NT2/D1 (cell line): ENCODE data around the gene GPR158.
A peak's percentile ranks its signal among the peaks of the same experiment; 100 is the strongest.

Experiments
- DNase-seq: peaks from one replicate; pipeline ENCODE4 v3.0.0-alpha.2; 2011; ENCODE audit warnings: low read depth, low spot score
- H3K27me3 ChIP-seq: 2 replicates; pipeline ENCODE4 v1.6.0; 2011; ENCODE audit warnings: mild to moderate bottlenecking; ENCODE audit not compliant: insufficient read length, insufficient read depth
- H3K36me3 ChIP-seq: 2 replicates; pipeline ENCODE4 v1.6.1; 2011; ENCODE audit warnings: mild to moderate bottlenecking, low read length, mixed read lengths; ENCODE audit not compliant: insufficient read depth, insufficient read length
- H3K4me1 ChIP-seq: 2 replicates; pipeline ENCODE4 v1.5.1; 2011; ENCODE audit not compliant: insufficient read depth, insufficient read length
- H3K4me3 ChIP-seq: 2 replicates; pipeline ENCODE4 v1.5.1; 2011; ENCODE audit warnings: low read depth; ENCODE audit not compliant: insufficient read length
- H3K9ac ChIP-seq: 2 replicates; pipeline ENCODE4 v1.6.0; 2011; ENCODE audit warnings: low read depth; ENCODE audit not compliant: insufficient read length
- H3K9me3 ChIP-seq: 2 replicates; pipeline ENCODE4 v1.5.1; 2011; ENCODE audit warnings: mild to moderate bottlenecking, low read length; ENCODE audit not compliant: insufficient read depth
- SUZ12 ChIP-seq: IDR thresholded peaks from 2 replicates; pipeline ENCODE4 v1.6.1; 2011; ENCODE audit not compliant: insufficient read length, insufficient read depth; ENCODE audit errors: extremely low read depth
- YY1 ChIP-seq: IDR thresholded peaks from 2 replicates; pipeline ENCODE4 v1.6.1; 2011; ENCODE audit not compliant: insufficient read length, insufficient read depth
- ZNF274 ChIP-seq: IDR thresholded peaks from 2 replicates; pipeline ENCODE4 v1.6.1; 2011; ENCODE audit warnings: mild to moderate bottlenecking, low read depth, low read length

Gene GPR158

DNA sequence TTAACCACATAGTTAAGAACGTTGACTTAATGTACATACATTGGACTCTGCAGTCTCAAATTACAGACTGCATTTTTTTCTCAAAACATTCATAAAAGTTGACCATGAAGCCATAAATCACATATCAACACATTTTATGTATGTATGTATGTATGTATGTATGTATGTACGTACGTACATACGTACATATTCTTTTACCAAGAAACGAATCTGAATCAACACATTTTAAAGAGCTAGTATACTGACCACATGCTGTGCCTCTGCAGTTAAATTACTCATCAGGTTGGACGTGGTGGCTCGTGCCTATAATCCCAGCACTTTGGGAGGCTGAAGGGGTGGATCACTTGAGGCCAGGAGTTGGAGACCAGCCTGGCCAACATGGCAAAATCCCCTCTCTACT, 105.8 kb downstream of the GPR158 start:
- Histone ChIP-seq H3K27me3 (no peaks in the 10 kb centered on the region), H3K4me3 (no peak overlapping the region), H3K9ac (no peak overlapping the region), H3K9me3 (peaks cover 19% of the 10 kb centered on the region), H3K4me1 (no peaks in the 10 kb centered on the region), H3K36me3 (no peaks in the 10 kb centered on the region)
- no peak for TF ChIP-seq SUZ12
- TF ChIP-seq ZNF274, result no peak
- no peak for TF ChIP-seq YY1
- DNase-seq, result no peak

DNA sequence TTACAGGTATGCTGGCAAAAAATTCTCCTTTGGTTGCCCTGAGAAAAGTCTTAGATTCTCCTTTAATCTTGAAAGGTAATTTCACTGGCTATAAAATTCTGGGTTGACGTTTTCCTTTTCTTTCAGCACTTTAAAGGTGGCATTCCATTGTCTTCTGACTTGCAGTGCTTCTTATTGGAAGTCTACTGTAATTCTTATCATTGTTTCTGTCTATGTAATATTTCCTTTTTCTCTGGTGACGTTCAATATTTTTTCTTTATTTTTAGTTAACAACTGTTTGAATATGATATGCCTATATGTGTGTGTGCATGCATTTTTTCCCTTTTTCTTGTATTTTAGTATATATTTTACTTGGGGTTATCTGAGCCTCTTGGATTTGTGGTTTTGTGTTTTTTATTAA, 111.0 kb downstream of the GPR158 start:
- H3K9me3 ChIP-seq, result peaks cover 13% of the 10 kb centered on the region; the same call in 1 of the 2 replicates
- DNase-seq, result no peak
- no peaks in the 10 kb centered on the region for H3K36me3 ChIP-seq
- no peak overlapping the region for H3K9ac ChIP-seq
- no peak for TF ChIP-seq YY1
- no peak for TF ChIP-seq ZNF274
- no peak for TF ChIP-seq SUZ12
- no peaks in the 10 kb centered on the region for H3K4me1 ChIP-seq
- no peaks in the 10 kb centered on the region for H3K27me3 ChIP-seq
- H3K4me3 ChIP-seq, result no peak overlapping the region

DNA sequence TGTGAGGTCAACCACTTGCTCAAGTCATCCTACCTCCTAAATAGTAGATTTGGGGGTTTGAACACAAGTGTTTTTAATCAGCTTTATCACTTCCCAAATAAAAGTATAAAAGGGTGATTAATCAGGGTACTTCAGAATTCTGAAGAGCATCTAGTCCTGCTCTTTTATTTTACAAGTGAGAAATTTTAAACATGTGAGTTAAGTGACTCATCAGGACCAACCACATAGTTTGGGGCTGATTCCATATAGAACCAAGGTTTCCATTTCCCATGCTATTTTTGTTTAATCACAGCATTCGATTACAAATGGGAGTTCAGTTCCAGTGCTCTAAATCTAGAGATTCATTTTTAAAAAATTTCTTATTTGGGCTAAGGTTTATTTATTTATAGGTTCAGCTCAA, 113.4 kb downstream of the GPR158 start:
- Histone ChIP-seq H3K4me3 (no peak overlapping the region), H3K9me3 (peaks cover 13% of the 10 kb centered on the region; the same call in 1 of the 2 replicates), H3K9ac (no peak overlapping the region), H3K36me3 (no peaks in the 10 kb centered on the region), H3K27me3 (no peaks in the 10 kb centered on the region), H3K4me1 (no peaks in the 10 kb centered on the region)
- TF ChIP-seq YY1 (no peak), SUZ12 (no peak), ZNF274 (no peak)
- DNase-seq, result no peak

DNA sequence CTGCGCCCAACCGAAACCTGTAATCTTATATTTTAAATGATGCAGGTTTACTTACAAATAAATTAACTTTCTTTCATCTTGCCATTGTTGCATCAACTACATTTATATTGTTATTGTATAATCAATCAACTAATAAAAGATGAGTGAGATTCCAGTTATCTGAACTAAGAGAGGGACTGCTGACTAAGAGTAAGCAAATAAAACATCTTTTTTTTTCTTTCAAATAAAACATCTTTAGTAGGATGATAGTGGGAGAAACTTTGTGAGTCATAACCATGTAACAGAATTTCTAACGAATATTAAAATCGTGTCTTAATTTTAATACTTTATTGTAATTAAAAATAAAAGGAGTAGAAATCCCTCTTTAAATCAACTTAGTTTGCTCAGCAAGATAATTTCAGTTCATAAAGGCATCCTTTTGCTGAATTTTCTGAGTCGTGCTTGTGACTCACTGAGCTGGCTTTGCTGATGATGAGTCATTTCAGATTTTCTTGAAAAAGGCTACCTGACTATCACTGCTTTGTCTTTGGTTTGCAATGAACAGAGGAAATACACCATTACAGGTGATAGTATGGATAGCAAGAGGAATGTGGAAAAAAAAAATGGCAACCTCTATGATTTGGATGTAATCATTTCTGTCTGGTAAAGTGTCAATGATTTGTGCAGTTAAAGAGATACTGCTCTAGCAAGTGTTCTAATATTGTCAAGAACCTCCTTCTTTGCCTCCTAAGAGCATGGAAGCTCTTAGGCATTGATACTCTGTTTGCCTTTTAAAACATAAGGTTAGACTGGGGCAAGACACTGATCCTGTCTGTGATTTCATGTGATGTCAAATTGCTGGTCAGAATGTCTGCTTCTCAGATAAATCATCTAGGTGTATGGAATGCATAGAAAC, 119.5 kb downstream of the GPR158 start:
- Histone ChIP-seq H3K9ac (no peak overlapping the region), H3K36me3 (no peaks in the 10 kb centered on the region), H3K4me3 (no peak overlapping the region), H3K9me3 (no peaks in the 10 kb centered on the region), H3K4me1 (no peaks in the 10 kb centered on the region), H3K27me3 (no peaks in the 10 kb centered on the region)
- no peak for DNase-seq
- no peak for TF ChIP-seq ZNF274
- no peak for TF ChIP-seq YY1
- TF ChIP-seq SUZ12, result no peak

DNA sequence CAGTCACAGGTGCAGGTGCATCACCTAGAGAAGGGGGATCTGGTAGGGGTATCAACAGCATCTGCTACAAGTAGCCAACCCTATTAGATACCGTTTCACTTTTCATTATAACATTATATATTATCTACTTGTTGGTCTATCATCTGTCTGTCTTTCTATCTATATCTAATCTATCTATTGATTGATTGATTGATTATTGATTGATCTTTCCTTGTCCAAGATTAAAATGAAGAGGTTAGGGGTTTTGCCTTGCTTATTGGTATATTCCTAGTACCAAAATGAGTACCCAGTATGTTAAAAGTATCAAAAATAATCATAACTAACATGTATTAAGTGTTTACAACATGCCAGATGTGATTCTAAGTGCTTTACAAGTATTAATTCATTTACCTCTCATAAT, 121.5 kb downstream of the GPR158 start:
- Histone ChIP-seq H3K27me3 (no peaks in the 10 kb centered on the region), H3K9ac (no peak overlapping the region)
- no peak for DNase-seq

DNA sequence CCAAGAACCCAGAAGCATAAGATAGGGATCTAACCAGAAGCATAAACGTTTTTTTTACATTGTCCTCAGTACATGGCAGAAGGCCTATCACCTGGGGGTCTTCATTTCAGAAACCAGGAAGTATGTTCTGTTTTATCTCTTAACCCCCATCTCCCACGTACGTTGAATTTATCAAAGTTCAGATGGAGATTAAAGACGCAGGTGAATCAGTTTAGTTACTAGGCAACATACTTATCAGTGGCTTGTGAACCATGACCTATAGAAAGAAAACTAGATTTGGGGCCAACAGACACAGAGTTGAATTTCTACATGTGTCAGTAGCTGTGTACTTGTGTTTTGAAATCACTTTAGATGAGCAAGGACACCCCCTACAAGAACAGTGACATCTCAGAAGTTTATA, 122.7 kb downstream of the GPR158 start:
- H3K36me3 ChIP-seq, result no peaks in the 10 kb centered on the region
- no peak overlapping the region for H3K4me3 ChIP-seq
- no peaks in the 10 kb centered on the region for H3K27me3 ChIP-seq
- TF ChIP-seq YY1 (no peak), SUZ12 (no peak), ZNF274 (no peak)
- H3K9ac ChIP-seq, result no peak overlapping the region
- no peaks in the 10 kb centered on the region for H3K4me1 ChIP-seq
- H3K9me3 ChIP-seq, result no peaks in the 10 kb centered on the region
- DNase-seq, result no peak

More for the DNA sequence above, 121.5 kb downstream of the GPR158 start:
- TF ChIP-seq SUZ12, result no peak
- TF ChIP-seq YY1, result no peak
- TF ChIP-seq ZNF274, result no peak
- Histone ChIP-seq H3K4me3 (no peak overlapping the region), H3K9me3 (no peaks in the 10 kb centered on the region), H3K36me3 (no peaks in the 10 kb centered on the region), H3K4me1 (no peaks in the 10 kb centered on the region)

DNA sequence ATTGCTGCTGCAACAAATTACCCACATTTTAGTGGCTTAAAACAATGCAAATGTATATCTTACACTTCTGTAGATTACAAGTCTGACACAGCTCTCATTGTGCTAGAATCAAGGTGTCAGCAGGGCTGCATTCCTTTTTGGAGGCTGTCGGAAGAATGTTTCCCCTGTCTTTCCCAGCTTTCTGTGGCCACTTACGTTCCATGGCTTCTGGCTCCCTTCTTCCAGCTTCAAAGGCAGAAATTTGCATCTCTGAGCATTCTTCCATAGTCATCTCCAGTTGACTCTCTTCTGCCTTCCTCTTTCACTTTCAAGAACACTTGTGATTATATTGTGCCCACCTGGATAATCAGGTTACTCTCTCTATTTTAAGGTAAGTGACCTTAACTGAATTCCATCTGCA, 125.3 kb downstream of the GPR158 start:
- H3K9ac ChIP-seq, result no peak overlapping the region
- TF ChIP-seq ZNF274 (no peak), YY1 (no peak), SUZ12 (no peak)
- H3K27me3 ChIP-seq, result no peaks in the 10 kb centered on the region
- peak; percentile 63 for DNase-seq
- no peaks in the 10 kb centered on the region for H3K36me3 ChIP-seq
- H3K4me3 ChIP-seq, result no peak overlapping the region
- no peaks in the 10 kb centered on the region for H3K4me1 ChIP-seq
- H3K9me3 ChIP-seq, result no peaks in the 10 kb centered on the region
